GM18505 (cell line): ENCODE data around the gene ZACN.
"Not testable (repeated sequence)": the region's sequence is repeated elsewhere in the genome, so short reads cannot be mapped to it uniquely, and the experiment has no call there.

Experiments used
- ATAC-seq: cut with Tn5 transposase; IDR thresholded peaks from one replicate; pipeline ENCODE4 v1.9.1; 2021; ENCODE audit not compliant: unreplicated experiment
- POLR2A ChIP-seq: IDR thresholded peaks from 4 replicates; pipeline ENCODE4 v1.6.1; 2011; ENCODE audit warnings: borderline replicate concordance; ENCODE audit not compliant: insufficient read depth, insufficient read length; ENCODE audit errors: extremely low read depth

Gene ZACN

GRCh38 chr17:76078860-76079534, at the start of gene ZACN:
Gene ZACN, plus strand, starts transcription at chr17:76079182. Its CDS starts 83 bp downstream, at chr17:76079265.
- no peak for ATAC-seq
- TF ChIP-seq POLR2A = no peak

GRCh38 chr17:76032073-76032779, 46.8 kb upstream of the ZACN start:
- no peak for TF ChIP-seq POLR2A
- no peak for ATAC-seq

- no peak for ATAC-seq
- no peak for TF ChIP-seq POLR2A
These were observed 46.2 kb upstream of the ZACN start for GRCh38 chr17:76032780-76033108.

DNA sequence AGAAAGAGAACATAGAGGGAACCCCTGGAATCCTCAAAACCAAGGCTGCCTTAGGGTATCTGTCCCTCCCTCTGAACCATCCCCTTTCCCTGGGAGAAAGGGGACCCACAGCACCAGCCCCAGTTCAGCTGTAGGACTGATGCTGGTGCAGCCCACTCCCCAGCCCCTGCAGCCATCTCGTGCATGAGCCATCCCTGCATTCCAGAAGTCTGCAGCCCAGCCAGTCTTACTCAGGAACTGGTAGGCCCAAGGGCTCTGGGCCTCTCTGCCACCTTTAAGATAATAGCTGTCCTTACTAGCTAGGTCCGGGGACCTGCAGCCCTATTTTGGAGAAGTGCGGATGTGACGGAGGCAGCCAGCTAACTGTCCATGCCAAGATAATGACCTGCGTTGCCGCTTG, 45.8 kb upstream of the ZACN start:
- no peak for ATAC-seq
- TF ChIP-seq POLR2A = no peak

DNA sequence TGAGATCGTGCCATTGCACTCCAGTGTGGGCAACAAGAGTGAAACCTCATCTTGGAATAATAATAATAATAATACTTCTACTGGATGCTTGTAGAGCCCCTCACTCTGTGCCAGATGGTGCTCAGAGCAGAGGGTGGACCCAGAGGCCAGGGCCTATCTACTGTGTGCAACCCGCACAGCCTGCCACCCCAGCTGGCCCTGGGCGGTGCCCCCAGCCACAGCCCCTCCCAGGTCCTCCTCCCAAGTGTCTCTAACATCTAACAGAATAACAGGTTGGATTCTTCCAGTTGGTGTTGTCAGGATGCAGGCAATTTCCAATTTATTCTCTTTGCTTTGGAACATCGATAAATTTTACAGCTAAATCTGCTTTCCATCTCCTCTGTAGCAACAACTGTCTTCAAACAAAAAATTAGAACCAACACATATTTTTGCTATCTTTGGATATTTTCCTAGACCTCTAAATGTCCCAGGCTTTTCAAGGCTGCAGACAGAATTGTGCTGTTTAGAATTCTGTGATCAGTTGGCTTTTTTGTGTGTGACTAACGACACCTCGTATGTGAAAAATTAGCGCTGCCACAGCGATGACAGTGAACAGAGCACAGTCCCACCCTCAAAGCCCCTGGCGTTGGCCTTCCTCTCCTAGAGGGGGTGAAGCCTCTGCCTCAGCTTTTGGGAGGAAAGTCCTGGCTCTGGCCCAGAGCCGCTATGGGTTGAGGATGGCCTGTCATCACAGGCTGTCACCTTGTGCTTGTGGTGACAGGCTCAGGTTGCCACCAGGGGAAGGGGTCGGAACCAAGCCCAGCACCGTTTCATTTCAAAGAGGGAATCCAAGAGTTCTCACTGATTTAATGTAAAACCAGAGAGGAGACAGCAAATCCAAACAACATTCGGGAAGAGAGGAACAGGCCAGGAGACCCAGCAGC, 44.3 kb upstream of the ZACN start:
- no peak for TF ChIP-seq POLR2A
- ATAC-seq = no peak

DNA sequence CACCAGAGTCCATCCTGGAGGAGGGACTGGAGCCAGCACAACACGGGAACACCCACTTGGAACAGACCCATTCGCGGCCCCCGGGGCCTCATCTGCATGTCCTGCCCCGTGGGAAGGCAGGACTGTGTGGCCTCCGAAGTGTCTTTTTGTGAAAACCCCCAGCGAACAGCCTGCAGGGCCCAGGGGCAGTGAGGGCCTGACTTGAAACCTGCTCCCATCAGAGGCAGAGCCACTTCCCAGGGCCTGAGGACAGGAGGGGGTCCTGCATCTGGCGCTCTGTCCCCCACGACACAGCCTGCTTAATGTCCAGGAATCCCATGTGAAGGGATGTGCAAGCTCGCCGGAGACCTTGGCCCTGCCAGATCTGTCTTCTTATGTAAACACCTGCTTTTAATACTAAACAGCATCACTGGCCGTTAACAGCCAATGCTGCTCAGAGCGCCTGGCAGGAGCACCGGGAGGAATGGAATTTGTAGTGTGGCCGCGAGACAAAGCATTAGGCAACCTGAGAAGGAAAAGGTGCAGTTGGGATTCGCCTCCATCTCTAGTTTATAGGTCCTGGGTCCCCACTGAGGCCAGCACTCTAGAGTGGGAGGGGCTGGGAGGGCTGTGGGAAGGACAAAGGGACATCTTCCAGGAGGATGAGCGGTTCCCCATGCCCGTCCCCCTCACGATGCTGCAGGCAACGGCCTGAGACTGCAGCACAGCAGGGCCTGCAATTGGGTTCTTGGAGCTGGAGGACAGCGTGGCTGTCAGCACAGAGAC, 42.3 kb upstream of the ZACN start:
- no peak for ATAC-seq
- no peak for TF ChIP-seq POLR2A

GRCh38 chr17:76038050-76038449, 40.9 kb upstream of the ZACN start:
- ATAC-seq = no peak
- TF ChIP-seq POLR2A = no peak

DNA sequence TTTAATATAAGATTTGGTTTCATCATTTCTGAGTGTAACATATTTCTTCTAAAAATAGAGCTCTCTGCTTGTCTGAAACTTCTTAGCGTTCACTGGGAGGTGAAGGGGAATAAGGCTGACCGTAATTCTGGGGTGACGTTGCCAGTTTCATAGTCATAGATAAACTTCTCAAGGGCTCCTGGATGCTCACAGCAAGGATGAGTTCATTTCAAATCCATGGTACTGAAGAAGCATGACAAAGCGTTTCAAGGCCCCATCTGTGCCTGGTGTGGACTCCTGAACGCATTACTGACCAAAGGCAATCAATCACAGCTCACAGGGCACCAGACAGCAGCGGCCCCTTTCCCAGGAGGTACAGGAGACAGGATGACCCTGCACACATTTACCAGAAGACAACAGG, 39.9 kb upstream of the ZACN start:
- no peak for ATAC-seq
- no peak for TF ChIP-seq POLR2A

- no peak for ATAC-seq
- TF ChIP-seq POLR2A = no peak
These were observed 38.6 kb upstream of the ZACN start for GRCh38 chr17:76040376-76040775.

- not testable (repeated sequence) for ATAC-seq
These were observed 36.1 kb upstream of the ZACN start for GRCh38 chr17:76042868-76043267.

GRCh38 chr17:76044475-76045007, 34.4 kb upstream of the ZACN start:
- ATAC-seq = not testable (repeated sequence)

DNA sequence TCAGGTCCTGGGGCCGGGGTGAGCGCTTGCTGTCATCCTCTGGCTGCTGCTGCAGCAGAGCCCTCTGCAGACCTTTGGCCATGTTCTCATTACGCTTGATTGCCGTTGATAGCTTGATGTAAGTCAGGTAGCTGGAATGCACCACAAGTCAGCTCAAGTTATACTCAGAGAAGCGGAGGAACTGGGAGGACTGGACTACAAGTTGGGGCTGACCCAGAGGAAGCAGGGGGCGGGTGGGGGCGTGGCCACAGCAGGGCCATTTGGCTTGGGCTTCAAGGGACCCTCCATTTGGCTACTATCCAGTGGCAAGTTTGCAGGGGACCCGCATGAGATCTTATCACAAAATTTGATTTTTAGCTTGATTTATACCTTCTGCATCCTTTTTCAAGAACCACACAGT, 32.9 kb upstream of the ZACN start:
- no peak for ATAC-seq
- no peak for TF ChIP-seq POLR2A

DNA sequence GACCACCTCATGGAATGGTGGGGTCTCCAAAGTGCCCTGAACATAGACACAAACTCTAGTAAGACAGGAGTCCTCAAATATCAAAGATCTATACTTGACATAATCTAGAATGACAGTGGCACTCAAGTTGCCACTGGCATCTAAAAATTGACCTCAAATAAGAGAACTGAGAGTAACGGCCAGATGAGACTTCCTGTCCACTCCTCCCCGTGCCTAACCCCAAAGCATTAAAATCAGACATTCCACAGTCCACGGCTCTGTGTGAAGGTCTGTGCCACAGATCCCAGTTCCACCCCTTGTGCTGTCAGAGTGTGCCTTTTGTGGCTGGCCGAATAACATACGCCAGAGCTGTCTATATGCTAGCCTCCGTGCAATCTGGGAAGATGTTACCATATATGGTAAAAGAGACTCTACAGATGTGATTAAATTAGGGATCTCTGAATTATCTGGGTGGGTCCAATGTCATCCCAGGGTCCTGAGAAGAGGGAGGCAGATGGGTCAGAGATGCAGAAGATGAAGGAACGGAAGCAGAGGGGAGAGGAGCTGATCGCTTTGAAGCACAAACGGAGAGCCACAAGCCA, 30.9 kb upstream of the ZACN start:
- no peak for TF ChIP-seq POLR2A

More for the DNA sequence above, 30.9 kb upstream of the ZACN start:
- ATAC-seq = no peak
